Measurements from ENCODE around the gene IQGAP1. TPM values are rescaled to one million over a fixed set of nuclear protein-coding genes. Genes with fewer than 3 reads are reported as not detected.
"Not testable (repeated sequence)": the region's sequence is repeated elsewhere in the genome, so short reads cannot be mapped to it uniquely, and the experiment has no call there.

IQGAP1 gene
- total and polyA plus RNA-seq, 9 donors: 61.9 to 107 (median 74.7) TPM

GRCh38 chr15:90513893-90514292 is 125.9 kb downstream of the IQGAP1 start:
- not testable (repeated sequence) for H3K27ac ChIP-seq (ENCODE audit: low read length); H3K9me3 ChIP-seq (replicated peaks; ENCODE audit: control insufficient read depth, low read depth, low read length); H3K4me1 ChIP-seq (ENCODE audit: control insufficient read depth, insufficient read depth, low read length); H3K36me3 ChIP-seq (ENCODE audit: control insufficient read depth, insufficient read depth, low read length); DNase-seq; H3K4me3 ChIP-seq (ENCODE audit: low read length); H3K27me3 ChIP-seq (ENCODE audit: control insufficient read depth, insufficient read depth, low read length)
- no CpG with 5 or more reads among the region's 2 CpGs for WGBS (ENCODE audit: insufficient coverage)

DNA sequence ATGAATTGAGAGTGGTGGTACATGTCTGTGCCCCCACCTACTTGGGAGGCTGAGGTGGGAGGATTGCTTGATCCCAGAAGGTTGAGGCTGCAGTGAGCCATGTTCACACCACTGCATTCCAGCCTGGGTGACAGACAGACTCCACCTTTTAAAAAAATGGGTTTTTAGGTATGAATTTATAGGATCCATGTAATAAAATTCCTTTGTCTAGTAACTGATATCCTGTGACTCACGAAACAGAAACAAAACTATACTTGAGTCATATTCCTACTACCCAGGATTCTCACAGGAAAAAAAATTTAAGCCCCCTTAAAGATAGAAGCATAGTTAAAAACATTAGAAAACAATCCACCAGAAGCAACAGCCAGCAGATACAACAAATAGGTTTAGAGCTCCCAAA is 131.6 kb downstream of the IQGAP1 start:
- no CpG with 5 or more reads among the region's 1 CpG for WGBS (ENCODE audit: insufficient coverage)
- DNase-seq: no peak
- no peaks in the 10 kb centered on the region for H3K4me1 ChIP-seq (ENCODE audit: control insufficient read depth, insufficient read depth, low read length)
- H3K36me3 ChIP-seq (ENCODE audit: control insufficient read depth, insufficient read depth, low read length): no peaks in the 10 kb centered on the region
- H3K27me3 ChIP-seq (ENCODE audit: control insufficient read depth, insufficient read depth, low read length): no peaks in the 10 kb centered on the region
- H3K27ac ChIP-seq (ENCODE audit: low read length): no peak overlapping the region
- H3K4me3 ChIP-seq (ENCODE audit: low read length): no peak overlapping the region
- H3K9me3 ChIP-seq (replicated peaks; ENCODE audit: control insufficient read depth, low read depth, low read length): no peaks in the 10 kb centered on the region

GRCh38 chr15:90520365-90520764 is 132.3 kb downstream of the IQGAP1 start:
- DNase-seq: no peak
- H3K27me3 ChIP-seq (ENCODE audit: control insufficient read depth, insufficient read depth, low read length): no peaks in the 10 kb centered on the region
- no peak overlapping the region for H3K27ac ChIP-seq (ENCODE audit: low read length)
- H3K4me3 ChIP-seq (ENCODE audit: low read length): no peak overlapping the region
- H3K4me1 ChIP-seq (ENCODE audit: control insufficient read depth, insufficient read depth, low read length): no peaks in the 10 kb centered on the region
- H3K9me3 ChIP-seq (replicated peaks; ENCODE audit: control insufficient read depth, low read depth, low read length): no peaks in the 10 kb centered on the region
- 73% methylated on average over 2 of the region's 5 CpGs for WGBS (ENCODE audit: insufficient coverage)
- no peaks in the 10 kb centered on the region for H3K36me3 ChIP-seq (ENCODE audit: control insufficient read depth, insufficient read depth, low read length)

GRCh38 chr15:90523373-90523772 is 135.3 kb downstream of the IQGAP1 start:
- no CpG with 5 or more reads among the region's 3 CpGs for WGBS (ENCODE audit: insufficient coverage)
- H3K4me3 ChIP-seq (ENCODE audit: low read length): no peak overlapping the region
- DNase-seq: no peak
- no peaks in the 10 kb centered on the region for H3K36me3 ChIP-seq (ENCODE audit: control insufficient read depth, insufficient read depth, low read length)
- no peak overlapping the region for H3K27ac ChIP-seq (ENCODE audit: low read length)
- no peaks in the 10 kb centered on the region for H3K4me1 ChIP-seq (ENCODE audit: control insufficient read depth, insufficient read depth, low read length)
- H3K9me3 ChIP-seq (replicated peaks; ENCODE audit: control insufficient read depth, low read depth, low read length): no peaks in the 10 kb centered on the region
- no peaks in the 10 kb centered on the region for H3K27me3 ChIP-seq (ENCODE audit: control insufficient read depth, insufficient read depth, low read length)

DNA sequence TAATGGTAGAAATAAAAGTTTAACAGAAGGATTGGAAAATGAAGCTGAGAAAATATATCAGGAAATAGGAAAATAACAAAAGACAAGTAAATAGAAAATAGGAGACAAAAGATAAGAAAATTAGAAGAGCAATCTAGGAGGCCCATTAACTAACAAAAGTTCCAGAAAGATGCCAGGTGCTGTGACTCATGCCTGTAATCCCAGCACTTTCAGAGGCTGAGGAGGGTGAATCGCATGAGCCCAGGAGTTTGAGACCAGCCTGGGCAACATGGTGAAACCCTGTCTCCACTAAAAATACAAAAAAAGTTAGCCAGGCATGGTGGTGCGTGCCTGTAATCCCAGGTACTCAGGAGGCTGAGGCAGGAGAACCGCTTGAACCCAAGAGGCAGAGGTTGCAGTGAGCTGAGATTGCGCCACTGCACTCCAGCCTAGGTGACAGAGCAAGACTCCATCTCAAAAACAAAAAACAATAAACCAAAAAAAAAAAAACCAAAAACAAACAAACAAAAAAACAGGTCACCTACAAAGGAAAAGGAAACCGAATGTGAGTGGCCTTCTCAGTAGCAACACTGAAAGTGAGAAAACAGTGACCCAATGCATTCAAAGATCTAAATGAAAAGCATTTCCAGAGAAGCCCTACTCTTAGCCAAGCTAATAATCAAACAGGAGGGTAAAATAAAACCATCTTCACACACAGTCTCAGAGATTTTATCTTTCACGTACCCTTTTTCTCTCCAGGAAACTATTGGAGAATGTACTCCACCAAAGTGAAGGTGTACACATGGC is 136.2 kb downstream of the IQGAP1 start:
- not testable (repeated sequence) for DNase-seq; H3K4me1 ChIP-seq (ENCODE audit: control insufficient read depth, insufficient read depth, low read length); H3K9me3 ChIP-seq (replicated peaks; ENCODE audit: control insufficient read depth, low read depth, low read length); H3K4me3 ChIP-seq (ENCODE audit: low read length); H3K27ac ChIP-seq (ENCODE audit: low read length); H3K36me3 ChIP-seq (ENCODE audit: control insufficient read depth, insufficient read depth, low read length); H3K27me3 ChIP-seq (ENCODE audit: control insufficient read depth, insufficient read depth, low read length)
- WGBS (ENCODE audit: insufficient coverage): no CpG with 5 or more reads among the region's 6 CpGs

GRCh38 chr15:90529011-90529370 is 140.9 kb downstream of the IQGAP1 start:
- Histone ChIP-seq H3K27ac (ENCODE audit: low read length) (peak overlapping the region; percentile 86), H3K4me3 (ENCODE audit: low read length) (peak overlapping the region; percentile 84), H3K4me1 (ENCODE audit: control insufficient read depth, insufficient read depth, low read length) (peaks cover 12% of the 10 kb centered on the region), H3K27me3 (ENCODE audit: control insufficient read depth, insufficient read depth, low read length) (no peaks in the 10 kb centered on the region), H3K36me3 (ENCODE audit: control insufficient read depth, insufficient read depth, low read length) (no peaks in the 10 kb centered on the region), H3K9me3 (replicated peaks; ENCODE audit: control insufficient read depth, low read depth, low read length) (no peaks in the 10 kb centered on the region)
- DNase-seq: no peak
- WGBS (ENCODE audit: insufficient coverage): 43% methylated on average over 2 of the region's 15 CpGs

DNA sequence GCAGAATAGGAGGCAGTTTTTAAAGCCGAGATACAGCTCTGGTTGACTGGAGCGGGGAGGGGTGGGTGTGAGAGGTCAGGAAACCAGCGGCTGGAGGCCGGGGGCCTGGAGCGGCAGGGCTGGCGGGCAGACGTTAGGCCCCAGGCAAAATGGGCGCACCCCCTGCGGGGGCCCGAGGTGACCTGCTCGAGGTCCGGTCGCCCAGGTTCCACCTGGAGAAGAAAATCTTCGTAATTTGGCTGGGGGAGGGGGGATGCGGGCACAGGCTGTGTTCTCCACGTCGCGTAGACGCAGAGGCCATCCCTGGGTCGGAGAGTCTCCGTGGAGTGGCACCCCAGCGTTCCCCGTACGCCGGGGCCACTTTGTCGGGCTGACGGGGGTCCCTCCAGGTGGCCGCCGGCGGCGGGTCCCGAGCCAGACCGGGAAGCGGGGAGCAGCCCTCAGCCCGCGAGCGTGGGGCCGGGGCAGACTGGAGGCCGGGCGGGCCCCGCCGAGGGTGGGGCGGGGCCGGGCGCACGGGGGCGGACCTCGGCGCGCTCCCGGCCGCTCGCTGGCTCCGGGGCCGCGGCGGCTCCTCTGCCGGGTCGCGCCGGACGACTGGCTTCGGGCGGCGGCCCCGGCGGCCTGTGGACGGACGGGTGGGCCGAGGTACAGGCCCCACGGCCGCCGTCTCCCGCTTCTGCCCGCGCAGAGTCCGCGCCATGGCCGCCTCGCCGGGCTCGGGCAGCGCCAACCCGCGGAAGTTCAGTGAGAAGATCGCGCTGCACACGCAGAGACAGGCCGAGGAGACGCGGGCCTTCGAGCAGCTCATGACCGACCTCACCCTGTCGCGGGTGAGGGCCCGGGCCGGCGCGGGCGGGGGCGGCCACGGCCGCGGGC is 141.6 kb downstream of the IQGAP1 start, which contains the start of gene CRTC3:
TSS of gene CRTC3 (plus strand) at position 553 of the 879 bp plus-strand sequence. CDS start at position 702, 149 bp downstream.
- peak; percentile 80 for DNase-seq
- WGBS (ENCODE audit: insufficient coverage): 1% methylated on average over 104 of the region's 104 CpGs
- no peaks in the 10 kb centered on the region for H3K27me3 ChIP-seq (ENCODE audit: control insufficient read depth, insufficient read depth, low read length)
- peak within 1 kb of the TSS; percentile 84 for H3K4me3 ChIP-seq (ENCODE audit: low read length)
- H3K36me3 ChIP-seq (ENCODE audit: control insufficient read depth, insufficient read depth, low read length): no peaks in the 10 kb centered on the region
- H3K27ac ChIP-seq (ENCODE audit: low read length): peak within 1 kb of the TSS; percentile 86
- H3K4me1 ChIP-seq (ENCODE audit: control insufficient read depth, insufficient read depth, low read length): peaks cover 12% of the 10 kb centered on the region
- H3K9me3 ChIP-seq (replicated peaks; ENCODE audit: control insufficient read depth, low read depth, low read length): no peaks in the 10 kb centered on the region

DNA sequence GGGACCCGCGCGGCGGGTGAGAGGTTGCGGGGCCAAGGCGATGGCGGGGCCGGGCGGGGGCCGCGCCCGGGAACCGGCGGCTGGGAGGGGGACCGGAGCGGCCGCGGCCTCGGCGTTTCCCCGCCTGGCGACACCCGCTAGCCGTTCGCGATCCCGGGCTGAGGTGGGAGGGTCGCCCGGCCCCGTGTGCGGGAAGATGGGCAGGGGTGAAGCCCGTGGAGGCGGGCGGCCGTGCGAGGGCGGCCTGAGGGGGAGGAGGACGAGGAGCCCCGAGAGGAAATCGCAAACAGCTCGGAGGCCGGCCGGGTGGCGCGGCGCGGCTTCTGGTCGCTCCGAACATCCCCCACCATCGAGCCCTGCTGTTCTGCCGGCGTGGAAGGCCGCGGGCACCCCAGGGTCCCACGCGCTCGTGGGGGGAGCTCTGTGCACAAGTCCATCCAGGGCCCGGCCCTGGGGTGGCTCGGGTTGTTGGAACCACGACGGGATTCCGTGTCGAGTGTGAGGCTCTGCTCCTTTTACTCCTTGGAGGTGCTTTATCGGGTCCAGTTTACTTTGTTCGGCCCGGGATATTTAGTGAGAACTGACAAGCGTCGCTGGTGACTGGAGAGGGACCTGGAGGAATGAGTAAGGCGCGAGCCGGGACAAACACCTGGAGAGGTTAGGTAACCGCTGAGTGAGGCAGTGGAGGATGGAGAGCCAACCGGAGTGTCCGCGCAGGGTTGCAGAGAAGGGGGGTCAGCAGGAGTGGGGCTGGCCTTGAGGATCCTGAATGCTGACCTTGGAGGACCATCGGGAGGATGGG is 142.4 kb downstream of the IQGAP1 start:
- Histone ChIP-seq H3K9me3 (replicated peaks; ENCODE audit: control insufficient read depth, low read depth, low read length) (no peaks in the 10 kb centered on the region), H3K27ac (ENCODE audit: low read length) (peak overlapping the region; percentile 84), H3K4me3 (ENCODE audit: low read length) (peak overlapping the region; percentile 84), H3K27me3 (ENCODE audit: control insufficient read depth, insufficient read depth, low read length) (no peaks in the 10 kb centered on the region), H3K36me3 (ENCODE audit: control insufficient read depth, insufficient read depth, low read length) (no peaks in the 10 kb centered on the region), H3K4me1 (ENCODE audit: control insufficient read depth, insufficient read depth, low read length) (peaks cover 12% of the 10 kb centered on the region)
- peak; percentile 59 for DNase-seq
- under 1% methylated on average over 69 of the region's 76 CpGs for WGBS (ENCODE audit: insufficient coverage)

DNA sequence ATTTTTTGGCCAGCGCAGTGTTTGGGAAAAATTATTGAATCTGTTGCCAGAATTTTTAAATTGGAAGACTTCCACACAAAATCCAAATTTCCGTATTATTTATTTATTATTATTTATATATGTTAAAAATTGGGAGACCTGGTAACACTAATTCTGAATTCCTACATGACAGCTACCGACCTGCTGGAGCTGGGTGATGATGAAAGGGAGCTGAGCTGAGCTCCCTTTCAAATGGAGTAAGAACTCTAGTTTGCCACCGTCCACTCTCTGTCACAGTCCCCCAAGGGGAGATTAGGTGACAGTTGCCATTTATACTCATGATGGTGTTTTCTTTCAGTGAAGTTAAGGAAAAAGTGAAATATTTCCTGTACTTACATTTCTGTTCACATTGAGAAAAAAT is 143.1 kb downstream of the IQGAP1 start:
- DNase-seq: peak; percentile 17
- Histone ChIP-seq H3K4me1 (ENCODE audit: control insufficient read depth, insufficient read depth, low read length) (peaks cover 12% of the 10 kb centered on the region), H3K4me3 (ENCODE audit: low read length) (peak overlapping the region; percentile 84), H3K27ac (ENCODE audit: low read length) (no peak overlapping the region), H3K9me3 (replicated peaks; ENCODE audit: control insufficient read depth, low read depth, low read length) (no peaks in the 10 kb centered on the region), H3K36me3 (ENCODE audit: control insufficient read depth, insufficient read depth, low read length) (no peaks in the 10 kb centered on the region), H3K27me3 (ENCODE audit: control insufficient read depth, insufficient read depth, low read length) (no peaks in the 10 kb centered on the region)
- no CpG with 5 or more reads among the region's 4 CpGs for WGBS (ENCODE audit: insufficient coverage)

DNA sequence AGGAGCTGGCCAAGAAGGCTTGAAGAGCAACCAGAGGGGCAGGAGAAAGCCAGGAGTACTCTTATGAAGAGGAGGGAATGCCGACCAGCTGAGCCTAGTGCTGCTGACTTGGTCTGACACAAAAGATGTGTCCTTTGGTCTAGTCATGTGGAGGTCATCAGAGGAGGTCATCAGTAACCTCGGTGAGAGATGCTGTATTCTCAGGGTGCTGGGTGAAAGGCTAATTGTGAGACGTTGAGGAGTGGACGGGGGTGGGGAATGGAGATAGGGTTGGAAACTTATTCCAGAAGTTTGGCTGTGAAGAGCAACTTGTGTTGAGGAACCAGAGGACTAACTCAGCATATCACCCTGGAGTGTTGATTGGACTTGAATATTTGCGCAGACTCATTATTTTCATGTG is 147.2 kb downstream of the IQGAP1 start:
- DNase-seq: no peak
- Histone ChIP-seq H3K4me3 (ENCODE audit: low read length) (no peak overlapping the region), H3K27me3 (ENCODE audit: control insufficient read depth, insufficient read depth, low read length) (no peaks in the 10 kb centered on the region), H3K9me3 (replicated peaks; ENCODE audit: control insufficient read depth, low read depth, low read length) (no peaks in the 10 kb centered on the region), H3K27ac (ENCODE audit: low read length) (no peak overlapping the region), H3K4me1 (ENCODE audit: control insufficient read depth, insufficient read depth, low read length) (peaks cover 7% of the 10 kb centered on the region), H3K36me3 (ENCODE audit: control insufficient read depth, insufficient read depth, low read length) (peaks cover 8% of the 10 kb centered on the region)
- 73% methylated on average over 4 of the region's 5 CpGs for WGBS (ENCODE audit: insufficient coverage)
